PFSK-1 (cell line): ENCODE measurements around the gene CLDN20.

Experiments used
- FOXP2 ChIP-seq: optimal IDR thresholded peaks from 2 replicates; pipeline ENCODE3; 2011; ENCODE audit warnings: borderline replicate concordance, control low read depth, inconsistent platforms; ENCODE audit not compliant: insufficient read depth; ENCODE audit errors: extremely low read length, extremely low read depth
- POLR2AphosphoS5 ChIP-seq: IDR thresholded peaks from 2 replicates; pipeline ENCODE4 v1.6.1; 2012; ENCODE audit warnings: low read depth, mild to moderate bottlenecking, control low read depth, low read length, moderate library complexity
- SIN3A ChIP-seq: IDR thresholded peaks from 2 replicates; pipeline ENCODE4 v1.6.1; 2012; ENCODE audit warnings: mild to moderate bottlenecking, low read length, moderate library complexity, borderline replicate concordance; ENCODE audit not compliant: insufficient read depth
- TAF1 ChIP-seq: IDR thresholded peaks from 2 replicates; pipeline ENCODE4 v1.6.1; 2012; ENCODE audit warnings: low read length, control low read depth, borderline replicate concordance; ENCODE audit not compliant: insufficient read depth
- TF ChIP-seq, protein P1 (sequence below), 2 experiments: IDR thresholded peaks; 2 replicates each; pipeline versions ENCODE4 v1.6.1 to v1.8.0; 2011 to 2012; ENCODE audit warnings: low read depth in 2 of 2, low read length in 2 of 2, control low read depth in 1 of 2, inconsistent platforms in 1 of 2, mild to moderate bottlenecking in 1 of 2, moderate library complexity in 1 of 2; ENCODE audit not compliant: insufficient read depth in 1 of 2

The CLDN20 gene

DNA sequence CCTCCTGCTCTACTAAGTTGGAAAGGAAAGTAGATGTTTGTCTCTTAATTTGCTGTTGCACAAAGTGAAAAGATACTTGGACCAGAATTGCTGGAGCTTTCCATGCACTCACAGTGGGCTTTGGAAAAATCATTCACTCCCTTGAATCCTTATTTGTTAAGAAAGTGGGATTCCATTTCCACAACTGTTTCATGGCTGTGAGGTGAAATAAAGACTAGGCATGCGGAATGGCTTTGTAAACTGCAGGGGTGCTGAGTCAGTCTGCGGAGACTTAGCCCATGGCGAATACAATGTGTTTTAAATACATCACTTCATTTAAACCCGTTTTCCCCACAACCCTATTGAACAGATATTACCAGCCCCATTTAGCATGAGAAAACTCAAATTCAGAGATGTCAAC lies 36.8 kb upstream of the CLDN20 start:
- TF ChIP-seq TAF1 = no peak

DNA sequence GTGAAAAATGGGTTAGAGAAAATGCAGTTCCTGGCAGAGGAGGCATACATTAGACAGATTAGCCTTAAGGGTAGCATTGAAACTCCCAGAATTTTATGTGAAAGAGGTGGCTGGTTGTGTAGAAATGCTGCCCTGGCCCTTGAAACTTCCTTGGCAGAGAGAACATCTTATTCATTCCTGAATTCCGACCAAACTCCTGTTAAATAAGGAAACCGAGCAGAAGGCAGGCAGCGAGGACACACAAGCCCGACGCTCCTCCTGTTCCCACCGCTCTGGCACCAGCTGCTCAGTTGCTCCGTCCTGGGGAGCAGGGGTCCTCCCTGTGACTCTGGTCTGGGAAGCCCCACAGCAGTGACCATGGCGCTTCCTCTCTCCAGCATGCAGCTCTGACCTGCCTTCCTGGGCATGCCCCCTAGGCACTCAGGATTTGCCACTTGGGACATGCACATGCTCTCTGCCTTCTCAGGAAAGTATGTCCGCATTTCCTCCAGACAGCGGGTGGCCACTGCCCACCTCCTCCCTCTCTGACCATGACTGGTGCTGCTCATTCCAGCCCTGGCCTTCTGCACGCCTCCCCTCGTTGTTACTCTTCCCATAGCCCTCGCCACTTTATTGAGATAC lies 35.2 kb upstream of the CLDN20 start:
- TF ChIP-seq FOXP2 = no peak
- no peak for TF ChIP-seq SIN3A

- no peak for TF ChIP-seq FOXP2
- TF ChIP-seq, protein P1, sequence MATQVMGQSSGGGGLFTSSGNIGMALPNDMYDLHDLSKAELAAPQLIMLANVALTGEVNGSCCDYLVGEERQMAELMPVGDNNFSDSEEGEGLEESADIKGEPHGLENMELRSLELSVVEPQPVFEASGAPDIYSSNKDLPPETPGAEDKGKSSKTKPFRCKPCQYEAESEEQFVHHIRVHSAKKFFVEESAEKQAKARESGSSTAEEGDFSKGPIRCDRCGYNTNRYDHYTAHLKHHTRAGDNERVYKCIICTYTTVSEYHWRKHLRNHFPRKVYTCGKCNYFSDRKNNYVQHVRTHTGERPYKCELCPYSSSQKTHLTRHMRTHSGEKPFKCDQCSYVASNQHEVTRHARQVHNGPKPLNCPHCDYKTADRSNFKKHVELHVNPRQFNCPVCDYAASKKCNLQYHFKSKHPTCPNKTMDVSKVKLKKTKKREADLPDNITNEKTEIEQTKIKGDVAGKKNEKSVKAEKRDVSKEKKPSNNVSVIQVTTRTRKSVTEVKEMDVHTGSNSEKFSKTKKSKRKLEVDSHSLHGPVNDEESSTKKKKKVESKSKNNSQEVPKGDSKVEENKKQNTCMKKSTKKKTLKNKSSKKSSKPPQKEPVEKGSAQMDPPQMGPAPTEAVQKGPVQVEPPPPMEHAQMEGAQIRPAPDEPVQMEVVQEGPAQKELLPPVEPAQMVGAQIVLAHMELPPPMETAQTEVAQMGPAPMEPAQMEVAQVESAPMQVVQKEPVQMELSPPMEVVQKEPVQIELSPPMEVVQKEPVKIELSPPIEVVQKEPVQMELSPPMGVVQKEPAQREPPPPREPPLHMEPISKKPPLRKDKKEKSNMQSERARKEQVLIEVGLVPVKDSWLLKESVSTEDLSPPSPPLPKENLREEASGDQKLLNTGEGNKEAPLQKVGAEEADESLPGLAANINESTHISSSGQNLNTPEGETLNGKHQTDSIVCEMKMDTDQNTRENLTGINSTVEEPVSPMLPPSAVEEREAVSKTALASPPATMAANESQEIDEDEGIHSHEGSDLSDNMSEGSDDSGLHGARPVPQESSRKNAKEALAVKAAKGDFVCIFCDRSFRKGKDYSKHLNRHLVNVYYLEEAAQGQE (IDR thresholded peaks at IDR 0.05; ENCODE audit: insufficient read depth in 1 of 2, low read depth in 2 of 2, low read length in 2 of 2) = no peak
- no peak for TF ChIP-seq TAF1
- TF ChIP-seq SIN3A = no peak
- no peak for TF ChIP-seq POLR2AphosphoS5
Observed at GRCh38 chr6:155232848-155233247, 31.0 kb upstream of the CLDN20 start.

GRCh38 chr6:155234167-155234566 lies 29.6 kb upstream of the CLDN20 start:
- TF ChIP-seq FOXP2 = no peak
- no peak for TF ChIP-seq TAF1
- TF ChIP-seq POLR2AphosphoS5 = no peak
- TF ChIP-seq SIN3A = no peak
- TF ChIP-seq, protein P1 (IDR thresholded peaks at IDR 0.05; ENCODE audit: insufficient read depth in 1 of 2, low read depth in 2 of 2, low read length in 2 of 2) = no peak

DNA sequence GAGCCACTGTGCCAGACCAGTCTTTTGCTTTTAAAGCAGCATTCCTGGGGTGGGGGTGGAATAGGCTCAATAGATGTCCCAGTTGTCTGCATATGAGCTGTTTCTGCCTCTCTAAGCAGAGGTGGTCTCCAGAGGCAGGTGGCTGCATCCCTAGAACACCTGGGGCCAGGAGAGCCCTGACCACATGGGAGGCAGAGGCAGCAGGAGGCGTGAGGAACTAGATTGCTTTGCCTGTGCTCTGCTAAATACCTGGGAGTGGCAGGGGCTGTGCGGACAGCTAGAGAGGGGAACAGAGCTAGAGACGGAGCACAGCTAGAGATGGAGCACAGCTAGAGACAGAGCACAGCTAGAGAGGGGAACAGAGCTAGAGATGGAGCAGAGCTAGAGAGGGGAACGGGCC lies 29.1 kb upstream of the CLDN20 start:
- TF ChIP-seq POLR2AphosphoS5 (no peak), FOXP2 (no peak), TAF1 (no peak), SIN3A (no peak)
- TF ChIP-seq, protein P1 (IDR thresholded peaks at IDR 0.05; ENCODE audit: insufficient read depth in 1 of 2, low read depth in 2 of 2, low read length in 2 of 2) = no peak

- TF ChIP-seq FOXP2 = no peak
- no peak for TF ChIP-seq SIN3A
- no peak for TF ChIP-seq TAF1
- TF ChIP-seq, protein P1 (IDR thresholded peaks at IDR 0.05; ENCODE audit: insufficient read depth in 1 of 2, low read depth in 2 of 2, low read length in 2 of 2) = no peak
- no peak for TF ChIP-seq POLR2AphosphoS5
Observed at GRCh38 chr6:155235087-155235486, 28.7 kb upstream of the CLDN20 start.
